GM18517 (cell line): ENCODE data around the gene TVP23C.
"Not testable (repeated sequence)": the region's sequence is repeated elsewhere in the genome, so short reads cannot be mapped to it uniquely, and the experiment has no call there.

Experiments used
- ATAC-seq: cut with Tn5 transposase; IDR thresholded peaks from one replicate; pipeline ENCODE4 v1.9.1; 2021; ENCODE audit warnings: mild to moderate bottlenecking, moderate library complexity; ENCODE audit not compliant: unreplicated experiment

Gene TVP23C

GRCh38 chr17:15563375-15563857 is at the start of gene TVP23C:
Gene TVP23C, minus strand, starts transcription at chr17:15563483. Its CDS starts 35 bp downstream, at chr17:15563448.
- peak; percentile 68 for ATAC-seq

DNA sequence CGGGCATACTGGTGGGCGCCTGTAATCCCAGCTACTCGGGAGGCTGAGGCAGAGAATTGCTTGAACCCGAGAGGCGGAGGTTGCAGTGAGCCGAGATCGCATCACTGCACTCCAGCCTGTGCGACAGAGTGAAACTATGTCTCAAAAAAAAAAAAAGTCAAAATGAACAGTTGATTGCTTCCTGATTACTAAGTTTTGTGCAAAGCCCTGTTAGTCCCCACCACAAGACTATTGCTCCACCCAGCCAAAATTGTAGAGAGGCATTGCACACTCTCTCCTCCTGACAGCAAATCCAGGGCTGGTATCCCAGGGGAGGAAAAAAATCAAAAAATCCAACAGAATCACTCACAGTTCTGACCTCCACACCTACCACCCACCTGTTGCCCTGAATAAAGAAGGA is 29.7 kb upstream of the TVP23C start:
- not testable (repeated sequence) for ATAC-seq

GRCh38 chr17:15591986-15592385 is 28.7 kb upstream of the TVP23C start:
- not testable (repeated sequence) for ATAC-seq

DNA sequence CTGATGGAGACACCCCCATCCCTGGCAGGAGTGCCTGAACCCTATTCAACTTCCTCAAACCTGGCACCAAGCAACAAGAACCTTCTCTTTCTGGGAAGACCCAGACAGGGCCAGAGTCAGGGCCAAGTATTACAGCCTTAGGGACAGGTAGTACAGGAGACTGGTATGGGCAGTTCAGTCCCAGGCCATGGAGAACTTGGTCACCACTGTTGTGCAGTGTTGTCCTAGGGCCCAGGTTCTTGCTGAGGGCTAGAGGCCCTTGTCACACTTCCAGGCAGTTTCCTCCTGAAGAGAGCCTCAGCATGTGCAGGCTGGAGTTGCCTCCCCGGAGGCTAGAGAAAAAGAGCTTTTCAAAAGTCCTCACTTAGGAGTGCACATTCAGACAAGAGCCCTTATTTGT is 27.6 kb upstream of the TVP23C start:
- ATAC-seq, result not testable (repeated sequence)

DNA sequence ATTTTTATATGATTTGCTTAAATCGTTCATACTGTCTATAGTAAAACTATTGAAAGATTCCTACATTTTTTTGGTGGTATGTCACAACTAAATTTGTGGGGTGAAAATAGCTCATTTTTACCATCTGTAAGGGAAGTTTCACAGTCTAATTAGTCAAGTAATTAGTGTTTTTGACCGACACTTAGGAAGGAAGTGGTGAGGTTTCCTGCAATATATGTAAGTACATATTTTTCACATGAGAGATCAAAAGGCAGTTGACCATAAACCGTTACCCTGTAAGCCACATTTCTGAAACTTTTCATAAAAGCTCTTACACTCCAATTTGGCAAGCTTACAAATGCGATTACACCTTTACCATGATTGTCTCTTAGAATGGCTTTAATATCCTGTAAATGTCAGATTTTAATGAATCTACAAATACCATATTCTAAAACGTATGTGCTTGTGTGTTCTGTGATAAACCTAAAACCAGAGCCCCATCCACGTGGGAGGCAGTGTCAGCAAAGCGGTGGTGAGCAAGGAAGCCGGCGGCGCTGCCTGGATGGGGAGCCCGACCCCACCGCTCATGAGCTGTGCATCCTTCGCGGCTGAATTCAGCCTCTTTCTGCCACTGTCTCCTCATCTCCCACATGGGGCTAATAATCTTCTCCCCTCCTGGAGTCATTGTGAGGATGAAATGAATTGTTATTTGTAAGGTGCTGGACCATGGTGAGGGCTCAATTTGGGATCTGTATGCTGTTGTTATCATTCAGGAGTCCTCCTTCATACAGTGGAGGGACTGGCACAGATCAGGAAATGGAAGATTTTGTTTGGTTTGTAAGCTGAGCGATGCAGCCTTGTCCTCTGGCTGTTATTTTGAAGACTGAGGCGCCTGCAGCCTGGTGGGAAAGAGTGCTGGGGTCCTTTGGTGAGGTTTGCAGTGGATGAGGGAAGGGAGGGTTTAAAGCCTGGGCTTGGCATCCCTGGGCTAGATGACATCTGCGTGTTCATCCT is 26.6 kb upstream of the TVP23C start:
- ATAC-seq, result not testable (repeated sequence)

GRCh38 chr17:15588017-15588416 is 24.7 kb upstream of the TVP23C start:
- ATAC-seq, result not testable (repeated sequence)

- not testable (repeated sequence) for ATAC-seq
These were observed 20.0 kb upstream of the TVP23C start for GRCh38 chr17:15583313-15583712.

- ATAC-seq, result not testable (repeated sequence)
These were observed 18.2 kb upstream of the TVP23C start for GRCh38 chr17:15581462-15581861.

- ATAC-seq, result not testable (repeated sequence)
These were observed 13.6 kb upstream of the TVP23C start for GRCh38 chr17:15576848-15577247.

GRCh38 chr17:15574660-15575059 is 11.4 kb upstream of the TVP23C start:
- not testable (repeated sequence) for ATAC-seq

DNA sequence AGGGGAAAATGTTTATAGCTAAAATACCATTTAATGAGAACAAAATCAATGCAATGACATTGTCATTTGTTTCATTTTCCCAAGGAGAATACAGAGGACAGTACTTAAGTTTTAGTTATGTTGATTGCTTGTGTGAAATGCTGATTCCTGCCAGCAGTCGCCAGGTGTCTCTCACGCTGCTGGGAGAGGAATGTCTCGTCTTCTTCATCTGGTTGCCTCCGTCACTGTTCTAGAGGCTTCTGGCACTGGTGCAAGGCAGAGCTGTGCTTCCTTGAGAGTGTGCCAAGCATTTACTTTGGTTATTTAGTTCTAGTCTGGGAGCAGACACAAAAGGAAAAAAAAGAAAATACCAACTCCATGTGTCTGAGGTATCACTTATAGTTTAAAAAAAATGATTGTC is 10.6 kb upstream of the TVP23C start:
- not testable (repeated sequence) for ATAC-seq

DNA sequence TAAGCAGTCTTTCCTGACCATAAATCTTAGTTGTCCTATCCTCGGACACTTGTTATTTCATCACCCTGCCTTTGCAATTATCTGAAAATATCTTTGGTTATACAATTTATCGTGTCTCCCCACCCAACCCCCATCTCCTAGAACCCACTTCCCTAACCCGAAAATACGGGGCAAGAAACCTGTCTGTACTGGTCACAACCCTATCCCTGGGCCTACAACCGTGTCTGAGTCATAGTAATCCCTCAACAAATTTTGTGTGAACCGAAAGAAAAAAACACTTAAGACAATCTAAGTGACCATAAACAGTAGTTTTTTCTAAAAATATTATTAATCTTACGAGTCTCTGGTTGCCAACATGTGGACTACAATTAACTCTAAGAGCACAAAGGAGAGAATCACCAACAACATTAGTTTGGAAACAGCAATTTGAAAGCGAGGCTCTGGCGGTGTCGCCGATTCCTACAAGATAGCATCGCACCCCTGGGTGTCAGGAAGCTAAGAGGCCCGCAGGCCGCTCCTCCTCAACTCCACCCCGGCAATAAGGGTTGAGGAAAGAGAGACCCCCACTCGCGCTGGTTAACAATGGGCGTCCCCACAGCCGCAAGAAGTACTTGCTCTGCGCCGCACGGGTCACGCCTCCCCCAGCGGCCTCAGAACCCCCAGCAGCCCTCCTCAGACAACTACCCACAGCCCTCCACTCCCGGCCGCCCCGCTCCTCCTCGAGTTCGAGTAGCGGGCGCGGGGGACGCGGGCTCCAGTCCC is 489 bp downstream of the TVP23C start:
- ATAC-seq, result peak; percentile 42

- not testable (repeated sequence) for ATAC-seq
These were observed 1.8 kb downstream of the TVP23C start for GRCh38 chr17:15561439-15561838.

GRCh38 chr17:15558403-15559105 is 4.7 kb downstream of the TVP23C start:
- not testable (repeated sequence) for ATAC-seq

- not testable (repeated sequence) for ATAC-seq
These were observed 5.9 kb downstream of the TVP23C start for GRCh38 chr17:15557334-15557832.

- not testable (repeated sequence) for ATAC-seq
These were observed 10.4 kb downstream of the TVP23C start for GRCh38 chr17:15552932-15553331.

DNA sequence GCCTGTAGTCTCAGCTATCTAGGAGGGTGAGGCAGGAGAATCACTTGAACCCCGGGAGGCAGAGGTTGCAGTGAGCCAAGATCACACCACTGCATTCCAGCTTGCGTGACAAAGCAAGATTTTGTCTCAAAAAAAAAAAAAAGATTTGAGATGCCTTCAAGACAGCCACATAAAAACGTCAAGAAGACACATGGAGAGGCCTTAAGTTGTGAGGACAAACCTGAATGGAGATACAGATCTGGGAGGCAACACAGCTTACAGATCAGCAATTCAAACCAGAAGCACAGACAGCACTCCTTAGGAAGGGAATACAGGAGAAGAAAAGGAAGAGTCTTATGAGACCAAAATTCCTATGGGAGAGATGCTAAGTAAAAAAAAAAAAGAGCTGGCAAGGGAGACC is 13.7 kb downstream of the TVP23C start:
- ATAC-seq, result not testable (repeated sequence)

DNA sequence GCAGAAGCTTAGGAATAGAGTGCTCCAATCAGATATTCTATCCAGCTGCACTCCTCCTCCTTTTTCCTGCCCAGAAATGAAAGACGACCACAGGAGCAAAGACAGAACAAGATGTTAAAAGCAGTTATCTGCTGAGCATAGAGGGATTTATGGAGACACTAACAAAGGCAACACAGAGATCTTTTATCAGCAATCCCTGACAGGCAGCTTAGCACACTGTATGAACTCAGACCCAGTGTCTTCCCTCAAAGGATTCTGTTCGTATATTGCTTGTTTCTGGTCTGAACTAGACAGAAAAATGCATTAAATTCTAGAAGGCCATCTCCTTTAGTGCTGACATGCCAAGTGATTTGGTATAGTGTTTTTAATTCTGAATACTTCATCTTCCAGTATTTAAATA is 16.7 kb downstream of the TVP23C start:
- ATAC-seq, result not testable (repeated sequence)

GRCh38 chr17:15540371-15541219 is 22.7 kb downstream of the TVP23C start:
- not testable (repeated sequence) for ATAC-seq
